OCI-LY7 (cell line): ENCODE data around the gene TM7SF2. TPM values are rescaled to one million over a fixed set of nuclear protein-coding genes. Genes with fewer than 3 reads are reported as not detected.
A peak's percentile ranks its signal among the peaks of the same experiment; 100 is the strongest.

Experiments used
- BruUV-seq: library from RNA; stranded (reverse); fragments of 400-500 nt; replicated peaks from 2 replicates; lab custom pipeline; 2021; lab: Mats Ljungman, UMichigan
- CTCF ChIA-PET: fragments of 300-600 bp; sonication (Branson Sonifier 250); formaldehyde crosslinking; loops from one replicate; lab custom pipeline; 2022; ENCODE audit warnings: antibody characterized with exemption; ENCODE audit not compliant: unreplicated experiment; lab: Charles Lee
- POLR2A ChIA-PET: fragments of 300-600 bp; sonication (Branson Sonifier 250); formaldehyde crosslinking; loops from one replicate; lab custom pipeline; 2022; ENCODE audit warnings: antibody characterized with exemption; lab: Charles Lee
- DNase-seq: peaks from one replicate; pipeline ENCODE4 v3.0.0-alpha.2; 2015; ENCODE audit warnings: low spot score
- H2AFZ ChIP-seq: fragments of 200-600 bp; sonication (generic), shearing (Covaris generic); 2 replicates; pipeline ENCODE4 v1.6.1; 2014; ENCODE audit warnings: mild to moderate bottlenecking, antibody characterized with exemption, low read length, moderate library complexity
- H3K27ac ChIP-seq: fragments of 200-600 bp; sonication (generic); 2 replicates; pipeline ENCODE4 v1.5.1; 2014; ENCODE audit warnings: mixed run types, low read depth, mild to moderate bottlenecking, moderate library complexity, low read length, inconsistent platforms; ENCODE audit not compliant: poor library complexity, severe bottlenecking
- H3K36me3 ChIP-seq: fragments of 200-600 bp; sonication (generic); 2 replicates; pipeline ENCODE4 v1.6.1; 2014; ENCODE audit warnings: mild to moderate bottlenecking, antibody characterized with exemption, low read length, moderate library complexity, mixed read lengths; ENCODE audit not compliant: insufficient read depth
- H3K4me1 ChIP-seq: fragments of 200-600 bp; sonication (generic); 2 replicates; pipeline ENCODE4 v1.5.1; 2014; ENCODE audit warnings: mild to moderate bottlenecking, low read length; ENCODE audit not compliant: insufficient read depth, poor library complexity, severe bottlenecking
- H3K4me2 ChIP-seq: fragments of 200-600 bp; sonication (generic); 2 replicates; pipeline ENCODE4 v1.6.1; 2014; ENCODE audit warnings: mild to moderate bottlenecking, low read length
- H3K4me3 ChIP-seq: fragments of 200-600 bp; sonication (generic); 2 replicates; pipeline ENCODE4 v1.5.1; 2014; ENCODE audit warnings: mild to moderate bottlenecking, low read depth, low read length; ENCODE audit not compliant: poor library complexity, severe bottlenecking
- H3K79me2 ChIP-seq: fragments of 200-600 bp; sonication (generic); 2 replicates; pipeline ENCODE4 v1.6.1; 2016; ENCODE audit warnings: low read depth, mild to moderate bottlenecking, low read length, moderate library complexity, mixed read lengths; ENCODE audit not compliant: insufficient read depth
- H3K9me2 ChIP-seq: fragments of 200-600 bp; sonication (generic); 2 replicates; pipeline ENCODE4 v1.6.1; 2016; ENCODE audit warnings: mild to moderate bottlenecking, low read length, mixed read lengths; ENCODE audit not compliant: insufficient read depth
- H3K9me3 ChIP-seq: fragments of 200-600 bp; sonication (generic); 2 replicates; pipeline ENCODE4 v1.6.1; 2014; ENCODE audit warnings: mild to moderate bottlenecking, mixed run types, low read length, mixed read lengths
- H4K20me1 ChIP-seq: fragments of 200-600 bp; sonication (generic); 2 replicates; pipeline ENCODE4 v1.6.1; 2014; ENCODE audit warnings: mild to moderate bottlenecking, antibody characterized with exemption, low read length, moderate library complexity, mixed read lengths; ENCODE audit not compliant: insufficient read depth
- EZH2phosphoT487 ChIP-seq: fragments of 200-600 bp; sonication (generic); IDR thresholded peaks from 2 replicates; pipeline ENCODE4 v1.6.1; 2018; ENCODE audit warnings: low read depth, borderline replicate concordance, mild to moderate bottlenecking, mixed run types, antibody characterized with exemption, low read length, moderate library complexity, mixed read lengths
- intact Hi-C: fragments of 100-400 bp; cut with micrococcal nuclease; formaldehyde crosslinking; loops from one replicate; pipeline ENCODE4 v1.10.0; 2022; ENCODE audit not compliant: unreplicated experiment
- total RNA-seq, 2 experiments: library from RNA; depleted of rRNA in 1 of 2; stranded (reverse); fragments of >200 nt in 1 of 2; shearing (Covaris generic) in 1 of 2; gene quantifications; 2 replicates each; pipeline ENCODE4 v1.2.3, GENCODE V29; 2014 to 2022
- TF ChIP-seq, protein P1 (sequence below): fragments of 200-600 bp; sonication (generic); conservative IDR thresholded peaks from 2 replicates; pipeline ENCODE4 v1.5.1; 2014; ENCODE audit warnings: mild to moderate bottlenecking, antibody characterized with exemption, low read length, moderate library complexity, mixed read lengths

TM7SF2 gene
- total RNA-seq, 2 experiments from 2014 or later, result 25.8 to 54.1 TPM

DNA sequence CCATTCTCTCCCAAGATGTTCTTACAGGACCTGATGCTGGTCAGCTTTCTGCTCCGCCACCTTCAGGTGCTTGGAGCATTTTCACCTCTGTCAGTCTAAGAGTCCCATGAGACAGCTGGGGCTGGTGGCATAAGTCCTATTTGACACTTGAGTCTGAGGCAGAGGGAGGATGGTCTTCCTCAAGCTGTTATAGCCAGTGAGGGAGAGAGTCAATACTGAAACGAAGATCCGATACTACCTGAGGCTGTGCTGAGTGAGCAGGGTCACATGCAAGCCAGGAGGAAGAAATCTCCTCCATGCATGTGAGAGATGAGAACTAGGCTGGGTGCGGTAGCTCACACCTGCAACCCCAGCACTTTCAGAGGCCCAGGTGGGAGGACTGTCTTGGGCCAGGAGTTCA is 22.1 kb upstream of the TM7SF2 start:
- Histone ChIP-seq H3K9me2 (no peaks in the 10 kb centered on the region), H3K9me3 (no peaks in the 10 kb centered on the region), H3K36me3 (peaks cover 21% of the 10 kb centered on the region), H3K4me1 (peaks cover 21% of the 10 kb centered on the region), H3K79me2 (peaks cover 9% of the 10 kb centered on the region; the same call in 1 of the 2 replicates), H2AFZ (no peak overlapping the region), H3K27ac (no peak overlapping the region), H3K4me2 (no peak overlapping the region), H4K20me1 (no peaks in the 10 kb centered on the region), H3K4me3 (no peak overlapping the region)
- no peak for DNase-seq
- BruUV-seq, result no TSS peak
- intact Hi-C loops, result loop anchor here (10.0 kb wide), 2 partner anchors 175 to 245 kb away; partner anchors contain the start of genes ATG2A and CDC42BPG
- CTCF ChIA-PET, result no interaction called here
- POLR2A ChIA-PET, result interaction anchor here (1.4 kb wide), 1 partner anchor 13 kb away, joined by 5 read pairs; no protein-coding TSS in a partner anchor
- TF ChIP-seq, protein P1, sequence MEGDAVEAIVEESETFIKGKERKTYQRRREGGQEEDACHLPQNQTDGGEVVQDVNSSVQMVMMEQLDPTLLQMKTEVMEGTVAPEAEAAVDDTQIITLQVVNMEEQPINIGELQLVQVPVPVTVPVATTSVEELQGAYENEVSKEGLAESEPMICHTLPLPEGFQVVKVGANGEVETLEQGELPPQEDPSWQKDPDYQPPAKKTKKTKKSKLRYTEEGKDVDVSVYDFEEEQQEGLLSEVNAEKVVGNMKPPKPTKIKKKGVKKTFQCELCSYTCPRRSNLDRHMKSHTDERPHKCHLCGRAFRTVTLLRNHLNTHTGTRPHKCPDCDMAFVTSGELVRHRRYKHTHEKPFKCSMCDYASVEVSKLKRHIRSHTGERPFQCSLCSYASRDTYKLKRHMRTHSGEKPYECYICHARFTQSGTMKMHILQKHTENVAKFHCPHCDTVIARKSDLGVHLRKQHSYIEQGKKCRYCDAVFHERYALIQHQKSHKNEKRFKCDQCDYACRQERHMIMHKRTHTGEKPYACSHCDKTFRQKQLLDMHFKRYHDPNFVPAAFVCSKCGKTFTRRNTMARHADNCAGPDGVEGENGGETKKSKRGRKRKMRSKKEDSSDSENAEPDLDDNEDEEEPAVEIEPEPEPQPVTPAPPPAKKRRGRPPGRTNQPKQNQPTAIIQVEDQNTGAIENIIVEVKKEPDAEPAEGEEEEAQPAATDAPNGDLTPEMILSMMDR, result no peak
- no peak for TF ChIP-seq EZH2phosphoT487

DNA sequence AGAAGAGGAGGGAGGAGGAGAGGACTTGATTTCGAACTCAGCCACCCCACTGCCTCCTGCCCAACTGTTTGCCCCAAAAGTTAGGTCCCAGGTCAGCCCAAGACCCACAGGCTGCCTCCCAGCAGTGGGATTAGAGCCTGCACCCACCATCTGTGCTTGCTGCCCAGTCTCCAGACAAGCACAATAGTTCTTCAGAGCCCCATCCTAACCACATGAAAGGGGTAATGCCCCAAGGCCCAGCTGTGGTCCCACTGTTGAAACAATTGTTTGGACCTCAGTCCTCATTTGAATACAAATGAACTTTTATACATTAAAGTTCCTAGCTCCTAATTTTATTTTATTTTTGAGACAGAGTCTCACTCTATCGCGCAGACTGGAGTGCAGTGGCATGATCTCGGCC is 21.0 kb upstream of the TM7SF2 start:
- H3K9me3 ChIP-seq, result no peaks in the 10 kb centered on the region
- no peak overlapping the region for H3K27ac ChIP-seq
- intact Hi-C loops, result no loop called here
- TF ChIP-seq, protein P1, result no peak
- no peak for TF ChIP-seq EZH2phosphoT487
- ChIA-PET CTCF (no interaction called here), POLR2A (interaction anchor here (1.4 kb wide), 1 partner anchor 14 kb away, joined by 5 read pairs; no protein-coding TSS in a partner anchor)
- H3K9me2 ChIP-seq, result no peaks in the 10 kb centered on the region
- H3K4me2 ChIP-seq, result no peak overlapping the region
- H3K4me3 ChIP-seq, result no peak overlapping the region
- BruUV-seq, result no TSS peak
- H3K36me3 ChIP-seq, result peaks cover 21% of the 10 kb centered on the region
- H4K20me1 ChIP-seq, result no peaks in the 10 kb centered on the region
- DNase-seq, result no peak
- peaks cover 12% of the 10 kb centered on the region for H3K4me1 ChIP-seq
- H3K79me2 ChIP-seq, result no peaks in the 10 kb centered on the region
- H2AFZ ChIP-seq, result no peak overlapping the region

DNA sequence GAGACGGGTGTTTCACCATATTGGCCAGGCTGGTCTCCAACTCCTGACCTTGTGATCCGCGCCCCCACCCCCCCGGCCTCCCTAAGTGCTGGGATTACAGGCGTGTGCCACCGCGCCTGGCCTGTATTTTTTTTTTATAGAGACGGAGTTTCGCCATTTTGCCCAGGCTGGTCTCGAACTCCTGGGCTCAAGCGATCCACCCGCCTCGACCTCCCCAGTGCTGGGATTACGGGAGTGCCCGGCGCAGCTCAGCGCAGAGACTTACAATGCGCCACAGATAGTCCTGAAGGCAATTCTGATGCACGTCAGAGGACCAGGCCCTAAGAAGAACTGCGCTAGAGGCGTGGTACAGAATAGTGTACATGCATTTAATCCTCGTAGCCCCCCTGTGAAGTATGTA is 16.2 kb upstream of the TM7SF2 start:
- ChIA-PET CTCF (no interaction called here), POLR2A (no interaction called here)
- peaks cover 19% of the 10 kb centered on the region for H3K4me1 ChIP-seq
- H3K9me2 ChIP-seq, result no peaks in the 10 kb centered on the region
- H2AFZ ChIP-seq, result peak overlapping the region; percentile 94
- no TSS peak for BruUV-seq
- no peak for DNase-seq
- intact Hi-C loops, result no loop called here
- peaks cover 6% of the 10 kb centered on the region; the same call in 1 of the 2 replicates for H4K20me1 ChIP-seq
- H3K79me2 ChIP-seq, result peaks cover 21% of the 10 kb centered on the region
- no peak for TF ChIP-seq EZH2phosphoT487
- TF ChIP-seq, protein P1, result no peak
- peaks cover 32% of the 10 kb centered on the region for H3K36me3 ChIP-seq
- H3K27ac ChIP-seq, result no peak overlapping the region
- no peaks in the 10 kb centered on the region for H3K9me3 ChIP-seq
- peak overlapping the region; percentile 78 for H3K4me3 ChIP-seq
- H3K4me2 ChIP-seq, result peak overlapping the region; percentile 56
